ENCODE data around the gene BABAM2. TPM values are rescaled to one million over a fixed set of nuclear protein-coding genes. Genes with fewer than 3 reads are reported as not detected.
"Not testable (repeated sequence)": the region's sequence is repeated elsewhere in the genome, so short reads cannot be mapped to it uniquely, and the experiment has no call there.

The BABAM2 gene
- total and polyA plus RNA-seq, 2 donors = 17.4 to 34.8 TPM

DNA sequence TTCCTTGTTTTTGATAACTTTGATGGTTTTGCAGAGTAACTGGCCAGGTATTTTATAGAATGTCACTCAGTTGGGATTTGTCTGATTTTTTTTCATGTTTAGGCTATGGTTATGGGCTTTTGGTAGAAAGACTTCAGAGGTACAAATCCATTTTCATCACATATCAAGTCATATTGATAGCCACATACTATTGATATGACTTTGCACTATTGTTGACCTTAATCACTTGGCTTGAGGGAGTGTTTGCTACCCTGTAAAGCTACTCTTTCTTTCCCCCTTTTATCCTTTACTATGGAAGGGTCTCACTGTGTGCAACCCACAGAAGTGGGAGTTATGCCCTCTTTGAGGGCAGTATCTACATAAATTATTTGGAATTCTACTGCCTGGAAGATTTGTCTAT is 109.8 kb downstream of the BABAM2 start:
- no peaks in the 10 kb centered on the region for H3K9me3 ChIP-seq (ENCODE audit: control insufficient read depth in 2 of 2, insufficient read depth in 1 of 2, low read length in 1 of 2)
- no peak overlapping the region for H3K27ac ChIP-seq (ENCODE audit: low read depth in 1 of 2, low read length in 1 of 2)
- H3K4me1 ChIP-seq (ENCODE audit: control insufficient read depth in 2 of 2, insufficient read depth in 2 of 2, low read length in 2 of 2) = no peaks in the 10 kb centered on the region
- H3K36me3 ChIP-seq (ENCODE audit: control insufficient read depth in 2 of 2, insufficient read depth in 2 of 2, low read length in 1 of 2) = no peaks in the 10 kb centered on the region
- no peaks in the 10 kb centered on the region for H3K27me3 ChIP-seq (ENCODE audit: control insufficient read depth in 2 of 2, insufficient read depth in 1 of 2, low read length in 1 of 2)
- no peak for DNase-seq (ENCODE audit: low read depth in 6 of 9, low spot score in 9 of 9)
- H3K4me3 ChIP-seq (ENCODE audit: low read length in 2 of 2) = no peak overlapping the region

DNA sequence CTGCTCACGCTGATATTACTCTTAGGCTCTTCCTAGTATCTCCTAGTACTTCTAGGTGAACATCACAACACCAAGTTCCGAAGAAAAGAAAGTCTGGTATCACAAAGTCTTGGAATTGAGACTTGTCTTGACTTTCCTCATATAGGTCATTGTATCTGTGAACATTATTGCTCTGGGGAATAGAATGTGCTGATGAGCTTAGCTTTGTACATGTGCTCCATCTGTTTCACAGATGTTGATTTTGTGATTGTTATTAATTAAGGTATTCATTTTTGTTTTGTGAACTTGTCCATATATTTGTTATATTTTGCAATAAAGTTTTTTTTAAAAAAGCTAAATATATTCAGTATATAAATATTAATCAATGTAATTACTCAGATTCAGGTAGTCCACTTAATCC is 111.7 kb downstream of the BABAM2 start:
- no peaks in the 10 kb centered on the region for H3K27me3 ChIP-seq (ENCODE audit: control insufficient read depth in 2 of 2, insufficient read depth in 1 of 2, low read length in 1 of 2)
- H3K4me3 ChIP-seq (ENCODE audit: low read length in 2 of 2) = no peak overlapping the region
- no peaks in the 10 kb centered on the region for H3K36me3 ChIP-seq (ENCODE audit: control insufficient read depth in 2 of 2, insufficient read depth in 2 of 2, low read length in 1 of 2)
- no peak for DNase-seq (ENCODE audit: low read depth in 6 of 9, low spot score in 9 of 9)
- no peak overlapping the region for H3K27ac ChIP-seq (ENCODE audit: low read depth in 1 of 2, low read length in 1 of 2)
- no peaks in the 10 kb centered on the region for H3K9me3 ChIP-seq (ENCODE audit: control insufficient read depth in 2 of 2, insufficient read depth in 1 of 2, low read length in 1 of 2)
- WGBS = 96% methylated on average over 2 of the region's 2 CpGs
- H3K4me1 ChIP-seq (ENCODE audit: control insufficient read depth in 2 of 2, insufficient read depth in 2 of 2, low read length in 2 of 2) = no peaks in the 10 kb centered on the region

DNA sequence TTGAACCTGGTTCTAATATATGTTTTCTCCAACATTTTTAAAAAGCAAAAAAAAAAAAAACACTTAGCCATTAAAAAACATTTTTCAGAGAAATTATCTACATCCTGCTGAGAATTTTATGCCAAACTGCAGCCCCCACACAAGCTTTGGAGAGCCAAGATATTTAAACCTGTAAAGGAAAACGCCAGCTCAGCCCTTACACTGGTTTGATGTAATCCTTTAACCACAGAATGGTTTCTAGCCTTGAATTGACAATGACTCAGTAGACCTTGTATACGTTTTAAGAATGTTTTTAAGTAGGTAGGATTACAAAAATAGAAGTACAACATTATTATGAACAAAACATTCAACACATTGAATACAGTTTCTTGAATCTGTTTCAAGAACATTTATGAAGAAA is 113.6 kb downstream of the BABAM2 start:
- Histone ChIP-seq H3K4me1 (ENCODE audit: control insufficient read depth in 2 of 2, insufficient read depth in 2 of 2, low read length in 2 of 2) (no peaks in the 10 kb centered on the region), H3K9me3 (ENCODE audit: control insufficient read depth in 2 of 2, insufficient read depth in 1 of 2, low read length in 1 of 2) (no peaks in the 10 kb centered on the region), H3K27ac (ENCODE audit: low read depth in 1 of 2, low read length in 1 of 2) (no peak overlapping the region), H3K36me3 (ENCODE audit: control insufficient read depth in 2 of 2, insufficient read depth in 2 of 2, low read length in 1 of 2) (no peaks in the 10 kb centered on the region), H3K27me3 (ENCODE audit: control insufficient read depth in 2 of 2, insufficient read depth in 1 of 2, low read length in 1 of 2) (no peaks in the 10 kb centered on the region), H3K4me3 (ENCODE audit: low read length in 2 of 2) (no peak overlapping the region)
- 21% methylated on average over 2 of the region's 2 CpGs for WGBS
- DNase-seq (ENCODE audit: low read depth in 6 of 9, low spot score in 9 of 9) = peak in 1 of 9 donors; percentile 8

DNA sequence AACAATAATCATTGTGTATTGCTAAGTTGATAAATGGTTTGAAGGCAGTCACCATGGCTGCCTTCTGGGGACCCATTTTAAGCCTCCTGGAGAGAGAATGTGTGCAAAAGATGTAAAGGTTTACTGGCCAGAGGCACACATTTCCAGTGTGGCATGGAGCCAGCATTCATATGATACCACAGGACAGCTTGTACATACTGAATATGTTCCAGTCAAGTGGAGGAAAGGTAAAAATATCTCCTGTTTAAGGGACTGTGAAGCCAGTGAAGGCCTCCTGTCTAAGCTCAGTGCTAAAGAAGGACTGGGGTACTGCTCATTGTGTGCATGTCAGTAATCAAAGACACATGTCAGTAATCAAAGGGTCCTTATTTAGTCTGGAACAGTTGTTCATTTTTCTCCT is 119.2 kb downstream of the BABAM2 start:
- H3K27me3 ChIP-seq (ENCODE audit: control insufficient read depth in 2 of 2, insufficient read depth in 1 of 2, low read length in 1 of 2) = no peaks in the 10 kb centered on the region
- H3K36me3 ChIP-seq (ENCODE audit: control insufficient read depth in 2 of 2, insufficient read depth in 2 of 2, low read length in 1 of 2) = no peaks in the 10 kb centered on the region
- no peaks in the 10 kb centered on the region for H3K9me3 ChIP-seq (ENCODE audit: control insufficient read depth in 2 of 2, insufficient read depth in 1 of 2, low read length in 1 of 2)
- H3K27ac ChIP-seq (ENCODE audit: low read depth in 1 of 2, low read length in 1 of 2) = no peak overlapping the region
- DNase-seq (ENCODE audit: low read depth in 6 of 9, low spot score in 9 of 9) = no peak
- no peaks in the 10 kb centered on the region for H3K4me1 ChIP-seq (ENCODE audit: control insufficient read depth in 2 of 2, insufficient read depth in 2 of 2, low read length in 2 of 2)
- H3K4me3 ChIP-seq (ENCODE audit: low read length in 2 of 2) = no peak overlapping the region

DNA sequence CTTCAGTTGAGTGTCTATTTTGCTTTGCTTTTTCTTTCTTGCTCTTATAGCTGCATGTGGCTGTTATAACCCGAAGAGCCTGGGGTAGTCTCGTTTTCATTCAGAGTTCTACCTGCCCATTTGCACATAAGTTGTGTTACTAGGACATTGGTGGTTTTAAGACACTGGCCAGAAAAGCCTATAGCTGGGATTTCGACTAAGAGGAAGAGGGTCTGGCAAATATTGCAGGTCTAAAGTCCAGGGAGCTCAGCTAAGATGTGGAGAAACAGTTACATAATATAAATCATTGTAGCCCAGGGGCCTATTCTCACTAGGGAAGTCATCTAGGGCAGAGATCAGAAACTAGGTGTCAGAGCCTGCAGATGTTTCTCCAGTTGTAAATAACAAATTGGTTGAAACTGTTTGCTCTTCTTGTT is 120.8 kb downstream of the BABAM2 start:
- 91% methylated on average over 3 of the region's 3 CpGs for WGBS
- Histone ChIP-seq H3K27me3 (ENCODE audit: control insufficient read depth in 2 of 2, insufficient read depth in 1 of 2, low read length in 1 of 2) (no peaks in the 10 kb centered on the region), H3K4me3 (ENCODE audit: low read length in 2 of 2) (no peak overlapping the region), H3K9me3 (ENCODE audit: control insufficient read depth in 2 of 2, insufficient read depth in 1 of 2, low read length in 1 of 2) (no peaks in the 10 kb centered on the region), H3K27ac (ENCODE audit: low read depth in 1 of 2, low read length in 1 of 2) (no peak overlapping the region), H3K4me1 (ENCODE audit: control insufficient read depth in 2 of 2, insufficient read depth in 2 of 2, low read length in 2 of 2) (no peaks in the 10 kb centered on the region), H3K36me3 (ENCODE audit: control insufficient read depth in 2 of 2, insufficient read depth in 2 of 2, low read length in 1 of 2) (no peaks in the 10 kb centered on the region)
- no peak for DNase-seq (ENCODE audit: low read depth in 6 of 9, low spot score in 9 of 9)

DNA sequence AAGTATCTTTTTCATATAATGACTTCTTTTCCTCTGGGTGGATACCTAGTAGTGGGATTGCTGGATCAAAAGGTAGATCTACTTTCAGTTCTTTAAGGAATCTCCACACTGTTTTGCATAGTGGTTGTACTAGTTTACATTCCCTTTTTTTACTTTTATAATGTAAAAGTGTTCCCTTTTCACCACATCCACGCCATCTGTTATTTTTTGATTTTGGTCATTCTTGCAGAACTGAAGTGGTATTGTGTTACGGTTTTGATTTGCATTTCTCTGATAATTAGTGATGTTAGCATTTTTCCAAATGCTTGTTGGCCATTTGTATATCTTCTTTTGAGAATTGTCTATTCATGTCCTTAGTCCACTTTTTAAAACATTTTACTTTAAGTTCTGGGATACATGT is 127.9 kb downstream of the BABAM2 start:
- not testable (repeated sequence) for H3K4me3 ChIP-seq (ENCODE audit: low read length in 2 of 2); H3K27ac ChIP-seq (ENCODE audit: low read depth in 1 of 2, low read length in 1 of 2); H3K9me3 ChIP-seq (ENCODE audit: control insufficient read depth in 2 of 2, insufficient read depth in 1 of 2, low read length in 1 of 2); H3K4me1 ChIP-seq (ENCODE audit: control insufficient read depth in 2 of 2, insufficient read depth in 2 of 2, low read length in 2 of 2); H3K27me3 ChIP-seq (ENCODE audit: control insufficient read depth in 2 of 2, insufficient read depth in 1 of 2, low read length in 1 of 2); H3K36me3 ChIP-seq (ENCODE audit: control insufficient read depth in 2 of 2, insufficient read depth in 2 of 2, low read length in 1 of 2); DNase-seq (ENCODE audit: low read depth in 6 of 9, low spot score in 9 of 9)
- WGBS = 99% methylated on average over 2 of the region's 2 CpGs

DNA sequence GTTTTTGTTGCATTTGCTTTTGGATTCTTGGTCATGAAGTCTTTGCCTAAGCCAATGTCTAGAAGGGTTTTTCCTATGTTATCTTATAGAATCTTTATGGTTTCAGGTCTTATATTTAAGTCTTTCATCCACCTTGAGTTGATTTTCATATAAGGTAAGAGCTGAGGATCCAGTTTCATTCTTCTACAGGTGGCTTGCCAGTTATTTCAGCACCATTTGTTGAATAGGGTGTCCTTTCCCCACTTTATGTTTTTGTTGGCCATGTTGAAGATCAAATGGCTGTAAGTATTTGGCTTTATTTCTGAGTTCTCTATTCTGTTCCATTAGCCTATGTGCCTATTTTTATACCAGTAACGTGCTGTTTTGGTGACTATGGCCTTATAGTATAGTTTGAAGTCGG is 129.0 kb downstream of the BABAM2 start:
- WGBS = 97% methylated on average over 2 of the region's 2 CpGs

DNA sequence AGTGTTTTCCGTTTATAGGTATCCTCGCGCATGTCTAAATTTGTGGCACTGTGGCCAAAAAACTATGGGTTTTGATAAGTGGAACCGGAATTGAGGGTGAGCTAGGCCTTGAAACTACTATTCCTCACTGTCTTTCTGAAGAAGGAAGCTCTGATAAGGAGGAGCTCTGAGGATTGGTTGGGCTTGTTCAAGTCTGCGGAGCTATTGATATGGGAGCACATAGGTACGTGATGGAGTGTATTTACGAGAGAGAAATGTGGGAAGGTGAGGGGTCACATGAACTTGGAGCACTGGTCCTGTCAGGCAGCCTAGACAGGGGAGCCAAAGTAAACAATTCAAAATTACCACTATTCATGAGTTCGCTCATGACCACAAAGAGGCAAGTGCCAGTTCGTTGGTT is 131.4 kb downstream of the BABAM2 start:
- Histone ChIP-seq H3K4me3 (ENCODE audit: low read length in 2 of 2) (no peak overlapping the region), H3K27me3 (ENCODE audit: control insufficient read depth in 2 of 2, insufficient read depth in 1 of 2, low read length in 1 of 2) (no peaks in the 10 kb centered on the region), H3K9me3 (ENCODE audit: control insufficient read depth in 2 of 2, insufficient read depth in 1 of 2, low read length in 1 of 2) (no peaks in the 10 kb centered on the region), H3K4me1 (ENCODE audit: control insufficient read depth in 2 of 2, insufficient read depth in 2 of 2, low read length in 2 of 2) (no peaks in the 10 kb centered on the region), H3K36me3 (ENCODE audit: control insufficient read depth in 2 of 2, insufficient read depth in 2 of 2, low read length in 1 of 2) (peaks cover 0 to 3% of the 10 kb centered on the region in 2 donors), H3K27ac (ENCODE audit: low read depth in 1 of 2, low read length in 1 of 2) (no peak overlapping the region)
- DNase-seq (ENCODE audit: low read depth in 6 of 9, low spot score in 9 of 9) = no peak
- WGBS = 97% methylated on average over 9 of the region's 9 CpGs

More for the DNA sequence above, 129.0 kb downstream of the BABAM2 start:
- H3K36me3 ChIP-seq (ENCODE audit: control insufficient read depth in 2 of 2, insufficient read depth in 2 of 2, low read length in 1 of 2); H3K4me1 ChIP-seq (ENCODE audit: control insufficient read depth in 2 of 2, insufficient read depth in 2 of 2, low read length in 2 of 2); DNase-seq (ENCODE audit: low read depth in 6 of 9, low spot score in 9 of 9); H3K9me3 ChIP-seq (ENCODE audit: control insufficient read depth in 2 of 2, insufficient read depth in 1 of 2, low read length in 1 of 2); H3K4me3 ChIP-seq (ENCODE audit: low read length in 2 of 2); H3K27ac ChIP-seq (ENCODE audit: low read depth in 1 of 2, low read length in 1 of 2); H3K27me3 ChIP-seq (ENCODE audit: control insufficient read depth in 2 of 2, insufficient read depth in 1 of 2, low read length in 1 of 2): not testable (repeated sequence)

DNA sequence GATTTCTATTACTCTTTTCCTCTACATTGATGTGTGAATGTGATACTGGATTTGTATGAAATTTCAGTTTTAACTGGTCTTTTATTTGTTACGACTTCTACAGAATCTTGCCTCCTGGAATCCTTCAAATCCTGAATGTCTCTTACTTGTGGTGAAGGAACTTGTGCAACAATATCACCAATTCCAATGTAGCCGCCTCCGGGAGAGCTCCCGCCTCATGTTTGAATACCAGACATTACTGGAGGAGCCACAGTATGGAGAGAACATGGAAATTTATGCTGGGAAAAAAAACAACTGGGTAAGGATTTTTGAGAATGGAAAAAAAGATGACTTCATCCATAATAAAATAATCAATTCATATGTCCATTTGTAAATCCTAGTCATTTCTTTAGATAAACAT is 134.6 kb downstream of the BABAM2 start:
- WGBS = 98% methylated on average over 4 of the region's 4 CpGs
- peaks cover 0 to 4% of the 10 kb centered on the region in 2 donors for H3K36me3 ChIP-seq (ENCODE audit: control insufficient read depth in 2 of 2, insufficient read depth in 2 of 2, low read length in 1 of 2)

DNA sequence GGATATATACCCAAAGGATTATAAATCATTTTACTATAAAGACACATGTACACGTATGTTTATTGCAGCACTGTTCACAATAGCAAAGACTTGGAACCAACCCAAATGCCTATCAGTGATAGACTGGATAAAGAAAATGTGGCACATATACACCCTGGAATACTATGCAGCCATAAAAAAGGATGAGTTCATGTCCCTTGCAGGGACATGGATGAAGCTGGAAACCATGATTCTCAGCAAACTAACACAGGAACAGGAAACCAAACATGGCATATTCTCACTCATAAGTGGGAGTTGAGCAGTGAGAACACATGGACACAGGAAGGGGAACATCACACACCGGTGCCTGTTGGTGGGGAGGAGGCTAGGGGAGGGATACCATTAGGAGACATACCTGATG is 135.7 kb downstream of the BABAM2 start:
- WGBS = 99% methylated on average over 2 of the region's 2 CpGs
- H3K27ac ChIP-seq (ENCODE audit: low read depth in 1 of 2, low read length in 1 of 2); DNase-seq (ENCODE audit: low read depth in 6 of 9, low spot score in 9 of 9): not testable (repeated sequence)

More for the DNA sequence above, 134.6 kb downstream of the BABAM2 start:
- no peak for DNase-seq (ENCODE audit: low read depth in 6 of 9, low spot score in 9 of 9)
- no peaks in the 10 kb centered on the region for H3K4me1 ChIP-seq (ENCODE audit: control insufficient read depth in 2 of 2, insufficient read depth in 2 of 2, low read length in 2 of 2)
- no peak overlapping the region for H3K27ac ChIP-seq (ENCODE audit: low read depth in 1 of 2, low read length in 1 of 2)
- H3K27me3 ChIP-seq (ENCODE audit: control insufficient read depth in 2 of 2, insufficient read depth in 1 of 2, low read length in 1 of 2) = no peaks in the 10 kb centered on the region
- H3K9me3 ChIP-seq (ENCODE audit: control insufficient read depth in 2 of 2, insufficient read depth in 1 of 2, low read length in 1 of 2) = no peaks in the 10 kb centered on the region
- no peak overlapping the region for H3K4me3 ChIP-seq (ENCODE audit: low read length in 2 of 2)

More for the DNA sequence above, 135.7 kb downstream of the BABAM2 start:
- not testable (repeated sequence) for H3K36me3 ChIP-seq (ENCODE audit: control insufficient read depth in 2 of 2, insufficient read depth in 2 of 2, low read length in 1 of 2); H3K27me3 ChIP-seq (ENCODE audit: control insufficient read depth in 2 of 2, insufficient read depth in 1 of 2, low read length in 1 of 2); H3K9me3 ChIP-seq (ENCODE audit: control insufficient read depth in 2 of 2, insufficient read depth in 1 of 2, low read length in 1 of 2); H3K4me1 ChIP-seq (ENCODE audit: control insufficient read depth in 2 of 2, insufficient read depth in 2 of 2, low read length in 2 of 2); H3K4me3 ChIP-seq (ENCODE audit: low read length in 2 of 2)
